ENCODE measurements around the gene SPRY4.

GRCh38 chr5:142360607-142361120 is 35.8 kb upstream of the SPRY4 start:
- no peak for TF ChIP-seq EZH2 (IDR thresholded peaks at IDR 0.05; ENCODE audit: insufficient read depth, poor library complexity, severe bottlenecking)
- TF ChIP-seq EZH2phosphoT487 (IDR thresholded peaks at IDR 0.05; ENCODE audit: insufficient read depth, low read depth) = no peak

All from GM23248 (cell line).